OCI-LY1 (cell line): Measurements from ENCODE around the gene DNAAF5.

Experiments used
- CTCF ChIP-seq: fragments of 200-600 bp; sonication (generic), shearing (Covaris generic); IDR thresholded peaks from 2 replicates; pipeline ENCODE4 v1.5.1; 2017; ENCODE audit warnings: mild to moderate bottlenecking, antibody characterized with exemption, low read length, moderate library complexity, mixed read lengths
- EZH2 ChIP-seq: fragments of 200-600 bp; sonication (generic), shearing (Covaris generic); IDR thresholded peaks from 2 replicates; pipeline ENCODE4 v1.8.0; 2017; ENCODE audit warnings: borderline replicate concordance, mixed run types, mild to moderate bottlenecking, antibody characterized with exemption, low read length, moderate library complexity, mixed read lengths

- TF ChIP-seq CTCF (no peak), EZH2 (no peak)
Observed at GRCh38 chr7:831596-832166, 105.2 kb downstream of the DNAAF5 start.
